GM21717 (cell line): Measurements from ENCODE around the gene CSAG2.

Experiments used
- ATAC-seq: cut with Tn5 transposase; IDR thresholded peaks from one replicate; pipeline ENCODE4 v1.9.1; 2021; ENCODE audit warnings: mild to moderate bottlenecking, moderate library complexity; ENCODE audit not compliant: unreplicated experiment

CSAG2 gene

GRCh38 chrX:152674135-152674534 is 34.9 kb downstream of the CSAG2 start:
- no peak for ATAC-seq

DNA sequence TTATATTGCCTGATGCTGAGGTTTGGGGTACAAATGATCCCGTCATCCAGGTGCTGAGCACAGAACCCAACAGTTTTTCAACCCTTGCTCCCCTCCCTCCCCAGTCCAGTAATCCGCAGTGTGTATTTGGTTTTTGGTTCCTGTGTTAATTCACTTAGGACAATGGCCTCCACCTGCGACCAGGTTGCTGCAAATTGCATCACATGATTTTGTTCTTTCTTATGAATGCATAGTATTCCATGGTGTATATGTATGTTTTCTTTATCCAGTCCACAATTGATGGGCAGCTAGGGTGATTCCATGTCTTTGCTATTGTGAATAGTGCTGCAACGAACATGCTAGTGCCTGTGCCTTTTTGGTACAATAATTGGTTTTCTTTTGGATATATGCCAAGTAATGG is 46.0 kb downstream of the CSAG2 start:
- no peak for ATAC-seq

- ATAC-seq, result no peak
These were observed 50.8 kb downstream of the CSAG2 start for GRCh38 chrX:152658302-152658701.
